Neural cell (in vitro differentiated cells): Measurements from ENCODE around the gene NRF1. TPM values are rescaled to one million over a fixed set of nuclear protein-coding genes. Genes with fewer than 3 reads are reported as not detected.

Experiments used
- H2AFZ ChIP-seq: fragments of 200-600, 300-800 bp; sonication (generic), shearing (Covaris generic); 2 replicates; pipeline ENCODE4 v1.6.0; 2014; ENCODE audit warnings: low read depth, mild to moderate bottlenecking, antibody characterized with exemption, low read length, moderate library complexity
- H3F3A ChIP-seq: fragments of 200-600 bp; shearing (Covaris generic); 2 replicates; pipeline ENCODE4 v1.6.1; 2016; ENCODE audit warnings: mild to moderate bottlenecking, moderate library complexity, mixed read lengths, antibody characterized with exemption, low read length; ENCODE audit not compliant: insufficient read depth, poor library complexity, severe bottlenecking
- H3K27ac ChIP-seq: fragments of 200-600, 300-800 bp; sonication (generic), shearing (Covaris generic); 2 replicates; pipeline ENCODE4 v1.5.1; 2014; ENCODE audit warnings: mild to moderate bottlenecking, low read length, moderate library complexity
- H3K27me3 ChIP-seq: fragments of 300-800, 200-600 bp; sonication (generic), shearing (Covaris generic); 2 replicates; pipeline ENCODE4 v1.6.0; 2014; ENCODE audit warnings: mild to moderate bottlenecking, low read depth, low read length, moderate library complexity; ENCODE audit not compliant: insufficient read depth
- H3K36me3 ChIP-seq: fragments of 300-800, 200-600 bp; sonication (generic), shearing (Covaris generic); 2 replicates; pipeline ENCODE4 v1.5.1; 2014; ENCODE audit warnings: mild to moderate bottlenecking, antibody characterized with exemption, low read length, moderate library complexity; ENCODE audit not compliant: insufficient read depth
- H3K4me2 ChIP-seq: fragments of 300-800, 200-600 bp; sonication (generic), shearing (Covaris generic); 2 replicates; pipeline ENCODE4 v1.6.0; 2014; ENCODE audit warnings: mild to moderate bottlenecking, low read length
- H3K4me3 ChIP-seq: fragments of 300-800, 200-600 bp; sonication (generic), shearing (Covaris generic); 2 replicates; pipeline ENCODE4 v1.5.1; 2014; ENCODE audit warnings: mild to moderate bottlenecking, low read length, moderate library complexity
- H3K79me2 ChIP-seq: fragments of 200-600 bp; shearing (Covaris generic); replicated peaks from 2 replicates; pipeline ENCODE4 v1.6.0; 2014; ENCODE audit warnings: mild to moderate bottlenecking, low read length, moderate library complexity; ENCODE audit not compliant: insufficient read depth
- H3K9ac ChIP-seq: fragments of 300-800, 200-600 bp; sonication (generic), shearing (Covaris generic); 2 replicates; pipeline ENCODE4 v1.6.1; 2016; ENCODE audit warnings: mild to moderate bottlenecking, low read length, mixed read lengths
- H3K9me2 ChIP-seq: fragments of 200-600 bp; shearing (Covaris generic); 2 replicates; pipeline ENCODE4 v1.6.1; 2016; ENCODE audit warnings: mild to moderate bottlenecking, low read length, mixed read lengths; ENCODE audit not compliant: insufficient read depth
- H3K9me3 ChIP-seq: fragments of 200-600, 300-800 bp; sonication (generic), shearing (Covaris generic); 2 replicates; pipeline ENCODE4 v1.6.1; 2016; ENCODE audit warnings: mild to moderate bottlenecking, mixed run types, low read length, moderate library complexity, mixed read lengths
- H4K20me1 ChIP-seq: fragments of 200-600 bp; shearing (Covaris generic); 2 replicates; pipeline ENCODE4 v1.6.1; 2016; ENCODE audit warnings: mild to moderate bottlenecking, mixed run types; ENCODE audit not compliant: insufficient read depth
- CTCF ChIP-seq: fragments of 450-650 bp; IDR thresholded peaks from 2 replicates; pipeline ENCODE4 v1.5.1; 2014; ENCODE audit warnings: antibody characterized with exemption, mild to moderate bottlenecking, moderate library complexity; ENCODE audit not compliant: poor library complexity, severe bottlenecking
- EP300 ChIP-seq: fragments of 450-650 bp; conservative IDR thresholded peaks from 2 replicates; pipeline ENCODE4 v1.6.1; 2014; ENCODE audit warnings: antibody characterized with exemption, mild to moderate bottlenecking, moderate library complexity; ENCODE audit not compliant: poor library complexity, severe bottlenecking
- EZH2 ChIP-seq: fragments of 200-600, 300-800 bp; shearing (Covaris generic), sonication (generic); IDR thresholded peaks from 2 replicates; pipeline ENCODE4 v1.6.1; 2014; ENCODE audit warnings: antibody characterized with exemption, low read length, borderline replicate concordance, mild to moderate bottlenecking; ENCODE audit not compliant: insufficient read depth, poor library complexity, severe bottlenecking
- MXI1 ChIP-seq: fragments of 450-650 bp; conservative IDR thresholded peaks from 2 replicates; pipeline ENCODE4 v1.6.1; 2014; ENCODE audit warnings: antibody characterized with exemption, mild to moderate bottlenecking; ENCODE audit not compliant: poor library complexity, severe bottlenecking
- POLR2AphosphoS5 ChIP-seq: IDR thresholded peaks from 2 replicates; pipeline ENCODE4 v1.6.1; 2012
- RAD21 ChIP-seq: fragments of 450-650 bp; conservative IDR thresholded peaks from 2 replicates; pipeline ENCODE4 v1.6.1; 2014; ENCODE audit warnings: antibody characterized with exemption, mild to moderate bottlenecking, moderate library complexity
- REST ChIP-seq: IDR thresholded peaks from 2 replicates; pipeline ENCODE4 v1.6.1; 2012; ENCODE audit warnings: borderline replicate concordance
- SMC3 ChIP-seq: fragments of 450-650 bp; conservative IDR thresholded peaks from 2 replicates; pipeline ENCODE4 v1.6.1; 2014; ENCODE audit warnings: antibody characterized with exemption, mild to moderate bottlenecking, moderate library complexity; ENCODE audit not compliant: poor library complexity
- TAF1 ChIP-seq: IDR thresholded peaks from 2 replicates; pipeline ENCODE4 v1.6.1; 2012; ENCODE audit warnings: low read depth
- polyA plus RNA-seq: library from polyadenylated mRNA; depleted of rRNA; stranded (reverse); fragments of >200 nt; gene quantifications from 2 replicates; pipeline ENCODE4 v1.2.3, GENCODE V29; 2014

Gene NRF1
- polyA plus RNA-seq, 1 donor from 2014 or later, result 13.2 TPM

- Histone ChIP-seq H3K4me2 (no peak overlapping the region), H3K27ac (no peak overlapping the region), H3K9ac (no peak overlapping the region), H3K4me3 (no peak overlapping the region), H3F3A (no peaks in the 10 kb centered on the region), H2AFZ (no peak overlapping the region), H4K20me1 (no peaks in the 10 kb centered on the region), H3K79me2 (no peaks in the 10 kb centered on the region), H3K36me3 (no peaks in the 10 kb centered on the region), H3K9me3 (no peaks in the 10 kb centered on the region), H3K9me2 (no peaks in the 10 kb centered on the region), H3K27me3 (no peaks in the 10 kb centered on the region)
- TF ChIP-seq RAD21, result no peak
- no peak for TF ChIP-seq EZH2
- no peak for TF ChIP-seq CTCF
- no peak for TF ChIP-seq POLR2AphosphoS5
- TF ChIP-seq EP300, result no peak
- no peak for TF ChIP-seq SMC3
- TF ChIP-seq REST, result no peak
- TF ChIP-seq TAF1, result no peak
- TF ChIP-seq MXI1, result no peak
These were observed 185.8 kb downstream of the NRF1 start for GRCh38 chr7:129797214-129797789.

GRCh38 chr7:129798616-129799349, 187.3 kb downstream of the NRF1 start:
- Histone ChIP-seq H4K20me1 (no peaks in the 10 kb centered on the region), H3K9ac (no peak overlapping the region), H2AFZ (no peak overlapping the region), H3K79me2 (no peaks in the 10 kb centered on the region), H3K9me3 (no peaks in the 10 kb centered on the region), H3K27me3 (no peaks in the 10 kb centered on the region), H3F3A (no peaks in the 10 kb centered on the region), H3K4me3 (no peak overlapping the region), H3K36me3 (no peaks in the 10 kb centered on the region), H3K9me2 (no peaks in the 10 kb centered on the region), H3K4me2 (no peak overlapping the region), H3K27ac (no peak overlapping the region)
- TF ChIP-seq RAD21 (no peak), SMC3 (no peak), REST (no peak)
